Measurements from ENCODE around the gene TRAPPC1. TPM values are rescaled to one million over a fixed set of nuclear protein-coding genes. Genes with fewer than 3 reads are reported as not detected.

The TRAPPC1 gene
- total and polyA plus RNA-seq, 2 of the 4 experiments (the other 2 are of a cell fraction), result 50.4 to 303 TPM

- Histone ChIP-seq H3K9me3 (ENCODE audit: control insufficient read depth, insufficient read depth, low read length) (no peaks in the 10 kb centered on the region), H3K4me3 (ENCODE audit: insufficient read depth, low read depth, low read length) (peak within 1 kb of the TSS; percentile 49), H3K27me3 (ENCODE audit: control insufficient read depth, insufficient read depth, low read length) (no peaks in the 10 kb centered on the region), H3K4me1 (ENCODE audit: control insufficient read depth, insufficient read depth, low read length) (peaks cover 7% of the 10 kb centered on the region; the same call in 1 of the 2 replicates), H2AK9ac (replicated peaks; ENCODE audit: low read depth, low read length, poor library complexity) (peak within 1 kb of the TSS; percentile 100), H3K56ac (ENCODE audit: extremely low read depth, insufficient read depth, low read length) (no peak within 1 kb of the TSS), H3K4ac (ENCODE audit: low read depth, low read length) (no peak within 1 kb of the TSS; the same call in 1 of the 2 replicates), H2BK5ac (ENCODE audit: low read depth, low read length, poor library complexity, severe bottlenecking) (no peak within 1 kb of the TSS), H3K14ac (replicated peaks; ENCODE audit: low read depth, low read length) (0 out of 2 replicates have a peak within 1 kb of the TSS, but pooled peaks have one; percentile 29), H4K8ac (ENCODE audit: low read depth in 2 of 2, low read length in 2 of 2) (peak within 1 kb of the TSS in 1 of 2 experiments; percentile 64; a peak in 1 of 4 replicates), H3K36me3 (ENCODE audit: control insufficient read depth, insufficient read depth, low read length) (no peaks in the 10 kb centered on the region), H2BK120ac (ENCODE audit: low read depth, low read length) (no peak within 1 kb of the TSS), H2BK20ac (ENCODE audit: low read depth, low read length) (no peak within 1 kb of the TSS), H3K18ac (ENCODE audit: low read depth, low read length) (no peak within 1 kb of the TSS), H4K5ac (ENCODE audit: low read depth, low read length) (no peak within 1 kb of the TSS), H3K4me2 (ENCODE audit: low read depth, low read length) (peak within 1 kb of the TSS; percentile 74), H4K20me1 (ENCODE audit: insufficient read depth, low read length) (no peaks in the 10 kb centered on the region; the same call in 1 of the 2 replicates), H3K79me1 (ENCODE audit: low read depth in 1 of 2, low read length in 2 of 2) (peaks cover 30 to 44% of the 10 kb centered on the region in 2 experiments), H4K91ac (ENCODE audit: insufficient read depth, low read depth, low read length) (no peak within 1 kb of the TSS), H2AK5ac (ENCODE audit: low read depth, low read length) (no peak within 1 kb of the TSS; the same call in 1 of the 2 replicates), H3K9ac (ENCODE audit: low read depth, low read length) (peak within 1 kb of the TSS; percentile 62), H2AFZ (replicated peaks; ENCODE audit: low read length, poor library complexity) (peak within 1 kb of the TSS; percentile 63), H3K9me1 (ENCODE audit: insufficient read depth, low read length) (peaks cover 10% of the 10 kb centered on the region), H3K27ac (ENCODE audit: insufficient read depth, low read length) (no peak within 1 kb of the TSS; the same call in 1 of the 2 replicates), H2BK15ac (ENCODE audit: low read depth, low read length) (no peak within 1 kb of the TSS), H3K23ac (ENCODE audit: low read depth, low read length) (no peak within 1 kb of the TSS)
- peak; percentile 67 for ATAC-seq (ENCODE audit: low read depth)
- ChIA-PET POLR2A (ENCODE audit: unreplicated experiment) (interaction anchor here (1.4 kb wide), 1 partner anchor 12 kb away, joined by 4 read pairs; no protein-coding TSS in a partner anchor), CTCF (interaction anchor here (0.6 kb wide), 1 partner anchor 14 kb away, joined by 3 read pairs; the partner anchor contains the start of gene RNF227)
- no TSS peak for BruUV-seq (replicated peaks)
- DNase-seq, result peak; percentile 69
- TF ChIP-seq MAZ (IDR thresholded peaks at IDR 0.05; ENCODE audit: borderline replicate concordance, low read depth, low read length), result 0 out of 2 replicates have a peak, but pooled peaks have one; percentile 4
- TF ChIP-seq POLR2A (IDR thresholded peaks at IDR 0.05; ENCODE audit: low read depth, low read length), result no peak
- TF ChIP-seq MXI1 (IDR thresholded peaks at IDR 0.05; ENCODE audit: borderline replicate concordance, low read depth, low read length), result 0 out of 2 replicates have a peak, but pooled peaks have one; percentile 16
- dilution Hi-C loops (cut with HindIII; ENCODE audit: low sequenced_read_pairs, unreplicated experiment), result no loop called here
- in situ Hi-C loops (cut with MboI; ENCODE audit: low sequenced_read_pairs), result no loop called here
- WGBS, 2 experiments (ENCODE audit: extremely low coverage in 2 of 2, insufficient read length in 1 of 2), result 2% methylated on average over 15 of the region's 67 CpGs; no CpG with 5 or more reads in 1 of the 2 experiments
- intact Hi-C loops (cut with micrococcal nuclease), result loop anchor here (5.0 kb wide), 2 partner anchors 58 to 128 kb away; no protein-coding TSS in a partner anchor
These were observed 2.4 kb downstream of the TRAPPC1 start, which contains the start of gene KCNAB3 for GRCh38 chr17:7929158-7930023. KCNAB3 (minus strand) TSS chr17:7929856; CDS start chr17:7929435, 421 bp downstream.

All from IMR-90 (cell line).